ENCODE data around the gene C5orf52. TPM values are rescaled to one million over a fixed set of nuclear protein-coding genes. Genes with fewer than 3 reads are reported as not detected.

The C5orf52 gene
- polyA plus RNA-seq, 3 donors, result not detected

DNA sequence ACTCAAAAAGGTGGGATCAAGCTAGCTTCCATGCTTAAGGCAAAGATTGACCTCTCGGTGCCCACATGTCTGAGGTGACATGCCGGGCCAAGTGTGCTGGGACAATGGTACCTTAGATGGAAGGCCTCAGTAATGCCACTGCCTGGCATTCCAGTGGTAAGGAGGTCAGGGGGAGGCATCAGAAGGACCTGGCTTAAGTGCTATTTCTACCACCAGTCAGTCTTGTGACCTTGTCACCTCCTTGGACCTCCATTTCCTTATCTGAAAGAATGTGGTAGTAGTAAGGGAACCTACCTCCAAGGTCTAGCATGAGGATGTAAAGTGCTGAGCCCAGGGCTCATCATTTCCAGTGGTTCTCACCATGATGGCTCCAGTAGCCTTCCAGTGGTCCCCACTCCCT, 8.9 kb downstream of the C5orf52 start:
- Mint-ChIP-seq H3K36me3 (no peaks in the 10 kb centered on the region), H3K4me3 (no peak overlapping the region), H3K4me1 (no peaks in the 10 kb centered on the region), H3K27ac (no peak overlapping the region), H3K27me3 (ENCODE audit: low read depth in 3 of 3) (peaks cover 2 to 11% (median 6%) of the 10 kb centered on the region in 3 donors), H3K9me3 (peaks cover 0 to 2% (median 0%) of the 10 kb centered on the region in 7 donors)
- Histone ChIP-seq H3K79me2 (ENCODE audit: insufficient read depth, low read length) (no peaks in the 10 kb centered on the region), H2AFZ (ENCODE audit: insufficient read depth, low read depth, low read length, poor library complexity, severe bottlenecking) (no peak overlapping the region), H3K27me3 (ENCODE audit: control insufficient read depth in 2 of 2, insufficient read depth in 2 of 2, low read length in 2 of 2) (no peaks in the 10 kb centered on the region), H3K9me3 (replicated peaks in 1 of 2; ENCODE audit: control insufficient read depth in 1 of 2, insufficient read depth in 1 of 2, low read length in 2 of 2) (no peaks in the 10 kb centered on the region), H4K20me1 (ENCODE audit: insufficient read depth, low read length) (no peaks in the 10 kb centered on the region), H3K4me3 (replicated peaks in 1 of 3; ENCODE audit: low read depth in 2 of 3, low read length in 3 of 3) (no peak overlapping the region), H3K27ac (ENCODE audit: low read depth in 1 of 2, low read length in 2 of 2) (no peak overlapping the region), H3K4me1 (ENCODE audit: control insufficient read depth in 1 of 2, insufficient read depth in 2 of 2, low read length in 2 of 2) (no peaks in the 10 kb centered on the region), H3K9ac (ENCODE audit: insufficient read depth, low read length, poor library complexity, severe bottlenecking) (no peak overlapping the region), H3K4me2 (replicated peaks; ENCODE audit: extremely low read depth, low read length, poor library complexity, severe bottlenecking) (no peak overlapping the region), H3K36me3 (replicated peaks in 1 of 2; ENCODE audit: control insufficient read depth in 1 of 2, insufficient read depth in 2 of 2, low read length in 2 of 2) (no peaks in the 10 kb centered on the region)
- TF ChIP-seq, protein P1, sequence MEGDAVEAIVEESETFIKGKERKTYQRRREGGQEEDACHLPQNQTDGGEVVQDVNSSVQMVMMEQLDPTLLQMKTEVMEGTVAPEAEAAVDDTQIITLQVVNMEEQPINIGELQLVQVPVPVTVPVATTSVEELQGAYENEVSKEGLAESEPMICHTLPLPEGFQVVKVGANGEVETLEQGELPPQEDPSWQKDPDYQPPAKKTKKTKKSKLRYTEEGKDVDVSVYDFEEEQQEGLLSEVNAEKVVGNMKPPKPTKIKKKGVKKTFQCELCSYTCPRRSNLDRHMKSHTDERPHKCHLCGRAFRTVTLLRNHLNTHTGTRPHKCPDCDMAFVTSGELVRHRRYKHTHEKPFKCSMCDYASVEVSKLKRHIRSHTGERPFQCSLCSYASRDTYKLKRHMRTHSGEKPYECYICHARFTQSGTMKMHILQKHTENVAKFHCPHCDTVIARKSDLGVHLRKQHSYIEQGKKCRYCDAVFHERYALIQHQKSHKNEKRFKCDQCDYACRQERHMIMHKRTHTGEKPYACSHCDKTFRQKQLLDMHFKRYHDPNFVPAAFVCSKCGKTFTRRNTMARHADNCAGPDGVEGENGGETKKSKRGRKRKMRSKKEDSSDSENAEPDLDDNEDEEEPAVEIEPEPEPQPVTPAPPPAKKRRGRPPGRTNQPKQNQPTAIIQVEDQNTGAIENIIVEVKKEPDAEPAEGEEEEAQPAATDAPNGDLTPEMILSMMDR (IDR thresholded peaks at IDR 0.05), result no peak
- DNase-seq, result no peak
- intact Hi-C loops (cut with micrococcal nuclease), result no loop called here
- WGBS (ENCODE audit: insufficient coverage), result 90% methylated on average over 2 of the region's 2 CpGs

DNA sequence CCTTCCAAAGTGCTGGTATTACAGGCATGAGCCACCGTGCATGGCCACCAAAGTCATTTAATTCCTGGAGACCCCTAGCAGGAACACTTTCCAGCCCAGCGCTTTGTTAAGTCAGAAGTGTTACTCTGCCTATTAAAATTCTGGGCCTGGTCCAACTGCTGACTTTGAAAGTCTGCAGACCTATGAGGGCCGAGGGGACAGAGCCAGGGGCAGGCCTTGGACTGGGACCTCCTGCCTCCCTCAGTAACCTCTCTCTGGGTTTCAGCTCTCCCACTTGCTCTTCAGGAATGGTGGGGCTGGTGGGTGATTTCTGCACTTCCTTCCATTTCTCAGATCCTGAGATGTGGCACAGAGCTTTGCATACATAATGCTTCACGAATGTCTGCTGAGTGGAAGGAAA, 9.7 kb downstream of the C5orf52 start:
- Mint-ChIP-seq H3K36me3 (no peaks in the 10 kb centered on the region), H3K4me3 (no peak overlapping the region), H3K27me3 (ENCODE audit: low read depth in 3 of 3) (peaks cover 3 to 11% (median 6%) of the 10 kb centered on the region in 3 donors), H3K4me1 (no peaks in the 10 kb centered on the region), H3K9me3 (peaks cover 0 to 2% (median 0%) of the 10 kb centered on the region in 7 donors), H3K27ac (no peak overlapping the region)
- Histone ChIP-seq H3K9me3 (replicated peaks in 1 of 2; ENCODE audit: control insufficient read depth in 1 of 2, insufficient read depth in 1 of 2, low read length in 2 of 2) (no peaks in the 10 kb centered on the region), H3K4me3 (replicated peaks in 1 of 3; ENCODE audit: low read depth in 2 of 3, low read length in 3 of 3) (no peak overlapping the region), H3K9ac (ENCODE audit: insufficient read depth, low read length, poor library complexity, severe bottlenecking) (no peak overlapping the region), H3K79me2 (ENCODE audit: insufficient read depth, low read length) (no peaks in the 10 kb centered on the region), H3K4me2 (replicated peaks; ENCODE audit: extremely low read depth, low read length, poor library complexity, severe bottlenecking) (no peak overlapping the region), H4K20me1 (ENCODE audit: insufficient read depth, low read length) (no peaks in the 10 kb centered on the region), H3K27ac (ENCODE audit: low read depth in 1 of 2, low read length in 2 of 2) (no peak overlapping the region), H3K27me3 (ENCODE audit: control insufficient read depth in 2 of 2, insufficient read depth in 2 of 2, low read length in 2 of 2) (no peaks in the 10 kb centered on the region), H2AFZ (ENCODE audit: insufficient read depth, low read depth, low read length, poor library complexity, severe bottlenecking) (no peak overlapping the region), H3K36me3 (replicated peaks in 1 of 2; ENCODE audit: control insufficient read depth in 1 of 2, insufficient read depth in 2 of 2, low read length in 2 of 2) (no peaks in the 10 kb centered on the region), H3K4me1 (ENCODE audit: control insufficient read depth in 1 of 2, insufficient read depth in 2 of 2, low read length in 2 of 2) (no peaks in the 10 kb centered on the region)
- TF ChIP-seq, protein P1 (IDR thresholded peaks at IDR 0.05), result no peak
- 93% methylated on average over 3 of the region's 4 CpGs for WGBS (ENCODE audit: insufficient coverage)
- DNase-seq, result no peak
- intact Hi-C loops (cut with micrococcal nuclease), result no loop called here

Data from CD14-positive monocyte (primary cell).